Measurements from ENCODE around the gene MTCL1.

DNA sequence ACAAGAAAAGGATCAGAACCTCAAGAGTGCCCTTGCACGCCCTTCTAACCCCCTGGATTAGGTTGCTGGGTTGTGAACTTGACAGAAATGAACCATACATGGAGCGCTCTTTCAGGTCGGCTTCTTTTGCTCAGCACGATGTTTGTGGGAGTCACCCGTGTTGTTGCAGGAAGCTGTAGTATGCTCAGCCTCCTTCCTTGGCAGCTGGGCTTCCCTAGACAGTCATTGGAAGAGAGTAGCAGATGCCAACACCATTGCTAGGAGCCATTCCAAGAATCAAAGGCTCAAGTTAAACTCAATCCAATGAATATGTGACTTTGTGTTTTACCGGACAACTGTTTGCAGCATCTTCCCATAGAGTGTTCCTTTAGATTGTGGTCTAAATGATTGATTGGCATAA, 49.1 kb upstream of the MTCL1 start:
- TF ChIP-seq, protein P1, sequence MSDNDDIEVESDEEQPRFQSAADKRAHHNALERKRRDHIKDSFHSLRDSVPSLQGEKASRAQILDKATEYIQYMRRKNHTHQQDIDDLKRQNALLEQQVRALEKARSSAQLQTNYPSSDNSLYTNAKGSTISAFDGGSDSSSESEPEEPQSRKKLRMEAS (IDR thresholded peaks at IDR 0.05) = no peak
- TF ChIP-seq EGR1 (IDR thresholded peaks at IDR 0.05) = no peak
- TF ChIP-seq, protein P2, sequence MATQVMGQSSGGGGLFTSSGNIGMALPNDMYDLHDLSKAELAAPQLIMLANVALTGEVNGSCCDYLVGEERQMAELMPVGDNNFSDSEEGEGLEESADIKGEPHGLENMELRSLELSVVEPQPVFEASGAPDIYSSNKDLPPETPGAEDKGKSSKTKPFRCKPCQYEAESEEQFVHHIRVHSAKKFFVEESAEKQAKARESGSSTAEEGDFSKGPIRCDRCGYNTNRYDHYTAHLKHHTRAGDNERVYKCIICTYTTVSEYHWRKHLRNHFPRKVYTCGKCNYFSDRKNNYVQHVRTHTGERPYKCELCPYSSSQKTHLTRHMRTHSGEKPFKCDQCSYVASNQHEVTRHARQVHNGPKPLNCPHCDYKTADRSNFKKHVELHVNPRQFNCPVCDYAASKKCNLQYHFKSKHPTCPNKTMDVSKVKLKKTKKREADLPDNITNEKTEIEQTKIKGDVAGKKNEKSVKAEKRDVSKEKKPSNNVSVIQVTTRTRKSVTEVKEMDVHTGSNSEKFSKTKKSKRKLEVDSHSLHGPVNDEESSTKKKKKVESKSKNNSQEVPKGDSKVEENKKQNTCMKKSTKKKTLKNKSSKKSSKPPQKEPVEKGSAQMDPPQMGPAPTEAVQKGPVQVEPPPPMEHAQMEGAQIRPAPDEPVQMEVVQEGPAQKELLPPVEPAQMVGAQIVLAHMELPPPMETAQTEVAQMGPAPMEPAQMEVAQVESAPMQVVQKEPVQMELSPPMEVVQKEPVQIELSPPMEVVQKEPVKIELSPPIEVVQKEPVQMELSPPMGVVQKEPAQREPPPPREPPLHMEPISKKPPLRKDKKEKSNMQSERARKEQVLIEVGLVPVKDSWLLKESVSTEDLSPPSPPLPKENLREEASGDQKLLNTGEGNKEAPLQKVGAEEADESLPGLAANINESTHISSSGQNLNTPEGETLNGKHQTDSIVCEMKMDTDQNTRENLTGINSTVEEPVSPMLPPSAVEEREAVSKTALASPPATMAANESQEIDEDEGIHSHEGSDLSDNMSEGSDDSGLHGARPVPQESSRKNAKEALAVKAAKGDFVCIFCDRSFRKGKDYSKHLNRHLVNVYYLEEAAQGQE (IDR thresholded peaks at IDR 0.05; ENCODE audit: low read depth) = no peak

All from Ishikawa (cell line).